Ishikawa (cell line): Measurements from ENCODE around the gene PRKAG1.

Experiments
- CEBPB ChIP-seq: IDR thresholded peaks from 2 replicates; pipeline ENCODE4 v1.6.1; 2012
- EP300 ChIP-seq: IDR thresholded peaks from 2 replicates; pipeline ENCODE4 v1.6.1; 2012; ENCODE audit warnings: borderline replicate concordance
- FOXM1 ChIP-seq: IDR thresholded peaks from 2 replicates; pipeline ENCODE4 v1.6.1; 2012; ENCODE audit warnings: low read depth, borderline replicate concordance
- RAD21 ChIP-seq: IDR thresholded peaks from 2 replicates; pipeline ENCODE4 v1.6.1; 2012; ENCODE audit warnings: low read depth
- TAF1 ChIP-seq: IDR thresholded peaks from 2 replicates; pipeline ENCODE4 v1.6.1; 2012; ENCODE audit warnings: low read depth, mild to moderate bottlenecking
- TF ChIP-seq, protein P1 (sequence below): IDR thresholded peaks from 2 replicates; pipeline ENCODE4 v1.6.1; 2012
- TF ChIP-seq, protein P2 (sequence below): IDR thresholded peaks from 2 replicates; pipeline ENCODE4 v1.6.1; 2012; ENCODE audit warnings: low read depth, mild to moderate bottlenecking

DNA sequence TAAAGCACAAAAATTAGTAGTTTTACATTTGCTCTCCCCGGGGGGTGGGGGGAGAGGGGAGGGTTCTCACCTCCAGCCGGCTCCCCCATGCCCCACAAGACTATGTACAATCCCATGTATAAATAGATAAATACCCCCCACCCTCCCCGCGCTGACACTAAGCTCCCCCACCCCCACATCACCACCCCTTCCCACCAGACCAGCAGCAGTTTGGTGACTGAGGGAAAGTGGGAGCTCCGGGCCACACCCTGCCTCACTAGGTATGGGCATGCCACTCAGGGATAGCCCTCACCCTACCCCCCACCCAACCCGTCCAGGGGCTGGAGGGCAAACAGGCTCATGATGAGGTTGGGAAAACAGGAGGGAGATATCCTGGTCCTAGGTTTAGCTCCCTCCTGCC, 1.9 kb upstream of the PRKAG1 start:
- TF ChIP-seq TAF1 (no peak), EP300 (no peak), CEBPB (no peak), FOXM1 (no peak), RAD21 (no peak)
- TF ChIP-seq, protein P1, sequence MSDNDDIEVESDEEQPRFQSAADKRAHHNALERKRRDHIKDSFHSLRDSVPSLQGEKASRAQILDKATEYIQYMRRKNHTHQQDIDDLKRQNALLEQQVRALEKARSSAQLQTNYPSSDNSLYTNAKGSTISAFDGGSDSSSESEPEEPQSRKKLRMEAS, result no peak
- TF ChIP-seq, protein P2, sequence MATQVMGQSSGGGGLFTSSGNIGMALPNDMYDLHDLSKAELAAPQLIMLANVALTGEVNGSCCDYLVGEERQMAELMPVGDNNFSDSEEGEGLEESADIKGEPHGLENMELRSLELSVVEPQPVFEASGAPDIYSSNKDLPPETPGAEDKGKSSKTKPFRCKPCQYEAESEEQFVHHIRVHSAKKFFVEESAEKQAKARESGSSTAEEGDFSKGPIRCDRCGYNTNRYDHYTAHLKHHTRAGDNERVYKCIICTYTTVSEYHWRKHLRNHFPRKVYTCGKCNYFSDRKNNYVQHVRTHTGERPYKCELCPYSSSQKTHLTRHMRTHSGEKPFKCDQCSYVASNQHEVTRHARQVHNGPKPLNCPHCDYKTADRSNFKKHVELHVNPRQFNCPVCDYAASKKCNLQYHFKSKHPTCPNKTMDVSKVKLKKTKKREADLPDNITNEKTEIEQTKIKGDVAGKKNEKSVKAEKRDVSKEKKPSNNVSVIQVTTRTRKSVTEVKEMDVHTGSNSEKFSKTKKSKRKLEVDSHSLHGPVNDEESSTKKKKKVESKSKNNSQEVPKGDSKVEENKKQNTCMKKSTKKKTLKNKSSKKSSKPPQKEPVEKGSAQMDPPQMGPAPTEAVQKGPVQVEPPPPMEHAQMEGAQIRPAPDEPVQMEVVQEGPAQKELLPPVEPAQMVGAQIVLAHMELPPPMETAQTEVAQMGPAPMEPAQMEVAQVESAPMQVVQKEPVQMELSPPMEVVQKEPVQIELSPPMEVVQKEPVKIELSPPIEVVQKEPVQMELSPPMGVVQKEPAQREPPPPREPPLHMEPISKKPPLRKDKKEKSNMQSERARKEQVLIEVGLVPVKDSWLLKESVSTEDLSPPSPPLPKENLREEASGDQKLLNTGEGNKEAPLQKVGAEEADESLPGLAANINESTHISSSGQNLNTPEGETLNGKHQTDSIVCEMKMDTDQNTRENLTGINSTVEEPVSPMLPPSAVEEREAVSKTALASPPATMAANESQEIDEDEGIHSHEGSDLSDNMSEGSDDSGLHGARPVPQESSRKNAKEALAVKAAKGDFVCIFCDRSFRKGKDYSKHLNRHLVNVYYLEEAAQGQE, result no peak
